Sigmoid colon (tissue), 4 donors: ENCODE data around the gene TSPAN33.

Experiments used
- CTCF ChIP-seq, 4 experiments: fragments of 450-650 bp in 3 of 4; fragments of 200-600 bp in 1 of 4; IDR thresholded peaks; one replicate each; pipeline ENCODE4 v1.5.1; 2016 to 2019; ENCODE audit warnings: antibody characterized with exemption in 4 of 4, mild to moderate bottlenecking in 3 of 4, moderate library complexity in 2 of 4
- POLR2A ChIP-seq, 2 donors: fragments of 450-650 bp; IDR thresholded peaks; one replicate each; pipeline ENCODE4 v1.6.1; 2016; ENCODE audit warnings: antibody characterized with exemption in 2 of 2, mild to moderate bottlenecking in 2 of 2, moderate library complexity in 2 of 2
- POLR2AphosphoS5 ChIP-seq, 4 donors: sonication (generic); formaldehyde crosslinking; IDR thresholded peaks; one replicate each; pipeline ENCODE4 v1.6.1; 2017; ENCODE audit warnings: antibody characterized with exemption in 4 of 4

- no peak for TF ChIP-seq POLR2AphosphoS5 (IDR thresholded peaks at IDR 0.05)
- no peak for TF ChIP-seq CTCF (IDR thresholded peaks at IDR 0.05)
- TF ChIP-seq POLR2A (IDR thresholded peaks at IDR 0.05), result no peak
Measured at GRCh38 chr7:129166745-129167144, 22.2 kb downstream of the TSPAN33 start.
